ENCODE data around the gene PDE8A.
A peak's percentile ranks its signal among the peaks of the same experiment; 100 is the strongest.

The PDE8A gene, protein sequence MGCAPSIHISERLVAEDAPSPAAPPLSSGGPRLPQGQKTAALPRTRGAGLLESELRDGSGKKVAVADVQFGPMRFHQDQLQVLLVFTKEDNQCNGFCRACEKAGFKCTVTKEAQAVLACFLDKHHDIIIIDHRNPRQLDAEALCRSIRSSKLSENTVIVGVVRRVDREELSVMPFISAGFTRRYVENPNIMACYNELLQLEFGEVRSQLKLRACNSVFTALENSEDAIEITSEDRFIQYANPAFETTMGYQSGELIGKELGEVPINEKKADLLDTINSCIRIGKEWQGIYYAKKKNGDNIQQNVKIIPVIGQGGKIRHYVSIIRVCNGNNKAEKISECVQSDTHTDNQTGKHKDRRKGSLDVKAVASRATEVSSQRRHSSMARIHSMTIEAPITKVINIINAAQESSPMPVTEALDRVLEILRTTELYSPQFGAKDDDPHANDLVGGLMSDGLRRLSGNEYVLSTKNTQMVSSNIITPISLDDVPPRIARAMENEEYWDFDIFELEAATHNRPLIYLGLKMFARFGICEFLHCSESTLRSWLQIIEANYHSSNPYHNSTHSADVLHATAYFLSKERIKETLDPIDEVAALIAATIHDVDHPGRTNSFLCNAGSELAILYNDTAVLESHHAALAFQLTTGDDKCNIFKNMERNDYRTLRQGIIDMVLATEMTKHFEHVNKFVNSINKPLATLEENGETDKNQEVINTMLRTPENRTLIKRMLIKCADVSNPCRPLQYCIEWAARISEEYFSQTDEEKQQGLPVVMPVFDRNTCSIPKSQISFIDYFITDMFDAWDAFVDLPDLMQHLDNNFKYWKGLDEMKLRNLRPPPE

DNA sequence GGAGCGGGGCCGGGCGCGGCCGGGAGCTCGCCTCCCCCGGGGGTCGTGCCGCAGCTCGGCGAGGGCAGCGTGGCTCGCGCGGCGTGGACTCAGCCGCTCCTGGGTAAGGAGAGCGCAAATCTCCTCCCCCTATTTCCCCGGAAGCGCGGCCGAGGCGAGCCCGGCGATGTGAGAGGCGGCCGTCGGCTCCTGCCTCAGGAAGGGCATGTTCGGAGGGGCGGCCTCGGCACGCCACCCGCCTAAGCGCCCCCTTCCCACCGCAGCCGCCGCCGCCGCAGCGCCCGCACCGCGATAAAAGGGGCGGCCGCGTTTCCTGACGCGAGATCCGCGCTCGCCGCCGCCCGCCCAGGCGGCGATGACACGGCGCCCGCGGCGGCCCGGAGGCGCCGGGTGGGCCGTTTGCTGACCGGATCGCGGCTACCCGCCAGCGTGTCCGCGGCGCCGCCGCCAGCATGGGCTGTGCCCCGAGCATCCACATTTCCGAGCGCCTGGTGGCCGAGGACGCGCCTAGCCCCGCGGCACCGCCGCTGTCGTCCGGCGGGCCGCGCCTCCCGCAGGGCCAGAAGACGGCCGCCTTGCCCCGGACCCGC is at the start of gene PDE8A:
PDE8A (plus strand) TSS at position 146 of the 590 bp plus-strand sequence; CDS start at position 453, 307 bp downstream.
- DNase-seq (ENCODE audit: extremely low read depth in 1 of 2, low read depth in 1 of 2) = peak; percentile 7 to 33

DNA sequence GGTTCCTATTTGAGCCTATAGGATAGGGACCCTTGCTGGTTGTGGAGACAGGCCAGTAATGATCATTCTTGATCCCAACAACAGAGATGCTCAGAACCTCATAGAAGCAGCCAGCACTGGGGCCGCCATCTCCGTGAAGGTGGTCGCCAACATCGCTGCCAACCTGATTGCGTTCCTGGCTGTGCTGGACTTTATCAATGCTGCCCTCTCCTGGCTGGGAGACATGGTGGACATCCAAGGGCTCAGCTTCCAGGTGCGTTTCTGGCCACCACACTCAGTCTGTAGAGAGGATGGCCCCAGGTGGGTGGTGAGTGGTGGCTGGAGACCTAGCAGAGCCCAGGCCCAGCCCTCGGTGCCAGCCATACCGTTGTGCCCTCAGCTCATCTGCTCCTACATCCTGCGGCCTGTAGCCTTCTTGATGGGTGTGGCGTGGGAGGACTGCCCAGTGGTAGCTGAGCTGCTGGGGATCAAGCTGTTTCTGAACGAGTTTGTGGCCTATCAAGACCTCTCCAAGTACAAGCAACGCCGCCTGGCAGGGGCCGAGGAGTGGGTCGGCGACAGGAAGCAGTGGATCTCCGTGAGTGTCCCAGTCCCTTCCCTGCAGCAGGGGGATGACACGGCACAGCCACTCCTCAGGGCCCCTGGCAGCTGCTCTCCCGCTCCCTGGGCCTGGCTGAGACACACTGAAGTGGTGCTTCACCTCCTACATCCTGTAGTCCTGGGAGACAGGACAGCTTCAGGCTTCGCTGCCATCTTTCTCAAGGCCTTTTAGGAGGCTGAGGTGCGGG is 46.5 kb upstream of the PDE8A start:
- no peak for DNase-seq (ENCODE audit: extremely low read depth in 1 of 2, low read depth in 1 of 2)

DNA sequence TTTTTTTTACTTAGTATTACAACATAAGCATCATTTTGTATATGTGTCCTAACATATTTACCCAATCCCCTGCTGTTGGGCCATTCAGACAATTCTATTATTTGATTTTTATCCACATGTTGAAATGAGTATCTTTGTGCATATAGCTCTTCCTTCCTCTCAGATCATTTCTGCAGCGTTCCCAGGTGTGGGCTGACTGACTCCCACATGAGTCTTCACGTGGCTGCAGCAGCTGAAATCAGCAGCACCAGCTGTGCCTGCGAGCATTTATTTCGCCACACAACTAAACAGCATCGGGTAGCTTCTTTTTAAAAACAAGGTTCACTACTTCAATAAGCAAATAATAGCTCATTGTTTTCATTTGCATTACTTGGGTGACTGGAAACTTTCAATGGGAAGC is 44.5 kb upstream of the PDE8A start:
- DNase-seq (ENCODE audit: extremely low read depth in 1 of 2, low read depth in 1 of 2) = no peak

DNA sequence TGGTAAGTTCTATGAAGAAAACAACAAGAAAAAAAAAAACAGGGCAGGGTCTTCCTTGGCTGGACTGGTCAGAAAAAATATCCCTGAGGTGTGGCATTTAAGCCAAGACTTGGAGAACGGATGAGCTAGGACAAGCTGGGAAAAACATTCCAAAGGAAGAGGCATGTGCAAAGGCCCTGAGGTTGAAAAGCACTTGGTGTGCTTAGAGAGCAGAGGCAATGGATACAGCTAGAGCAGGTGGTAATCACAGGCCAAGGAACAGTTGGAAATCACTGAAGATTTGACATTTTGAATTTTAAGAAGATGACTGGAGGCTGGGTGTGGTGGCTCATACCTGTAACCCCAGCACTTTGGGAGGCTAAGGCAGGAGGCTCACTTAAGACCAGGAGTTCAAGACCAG is 42.9 kb upstream of the PDE8A start:
- DNase-seq (ENCODE audit: extremely low read depth in 1 of 2, low read depth in 1 of 2) = no peak

DNA sequence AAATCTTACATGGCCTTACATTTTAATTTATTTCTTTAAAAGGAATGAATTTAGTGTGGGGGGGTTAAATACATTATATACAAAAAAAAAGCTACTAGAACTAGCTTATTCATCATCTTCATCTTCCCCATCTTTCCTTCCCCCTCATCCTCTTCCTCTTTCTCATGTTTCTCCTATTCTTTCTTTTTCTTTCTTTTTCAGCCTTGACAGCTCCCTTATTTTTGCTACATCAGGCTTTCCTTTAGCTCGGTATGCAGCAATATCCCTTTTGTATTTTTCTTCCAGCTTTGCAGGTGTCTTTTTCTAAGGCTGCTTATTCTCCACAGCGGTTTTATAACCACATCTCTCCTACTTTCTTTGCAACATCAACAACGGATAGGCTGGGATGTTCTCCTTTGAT is 41.3 kb upstream of the PDE8A start:
- no peak for DNase-seq (ENCODE audit: extremely low read depth in 1 of 2, low read depth in 1 of 2)

DNA sequence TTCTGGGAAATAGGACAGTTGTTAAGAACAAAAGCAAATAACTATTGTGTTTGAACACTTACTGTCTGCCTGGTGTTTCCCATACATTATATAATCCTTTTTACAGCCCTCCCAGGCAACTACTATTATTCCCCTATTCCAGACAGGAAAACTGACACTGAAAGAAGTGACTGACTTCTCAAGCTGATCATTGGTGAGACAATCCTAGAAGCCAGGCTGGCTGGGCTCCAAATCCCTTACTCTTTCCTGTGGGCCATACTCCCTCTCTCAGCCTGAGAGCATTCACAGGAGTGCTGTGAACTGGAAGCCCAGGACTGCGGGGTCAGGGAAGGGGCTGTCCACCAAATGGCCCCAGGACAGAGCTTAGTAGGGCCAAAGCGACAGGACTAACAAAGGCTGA is 39.2 kb upstream of the PDE8A start:
- DNase-seq (ENCODE audit: extremely low read depth in 1 of 2, low read depth in 1 of 2) = no peak

DNA sequence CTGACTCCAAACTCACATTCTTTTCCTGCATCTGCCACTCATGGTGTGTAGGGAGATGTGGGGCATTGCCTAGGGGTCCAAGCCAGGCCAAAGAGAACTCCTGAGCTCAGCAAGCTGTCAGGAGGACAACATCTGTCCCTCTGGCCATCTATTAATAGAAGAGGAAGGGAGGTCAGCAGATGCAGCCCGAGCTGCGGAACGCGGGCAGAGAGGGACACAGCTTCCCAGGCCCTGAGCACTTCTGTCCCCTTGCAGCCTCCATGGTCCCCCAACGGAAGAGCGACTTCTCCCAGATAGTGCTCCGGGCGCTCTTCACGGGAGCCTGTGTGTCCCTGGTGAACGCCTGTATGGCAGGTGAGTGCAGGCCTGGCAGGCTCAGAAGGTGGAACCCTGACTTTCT is 37.3 kb upstream of the PDE8A start:
- DNase-seq (ENCODE audit: extremely low read depth in 1 of 2, low read depth in 1 of 2) = no peak

DNA sequence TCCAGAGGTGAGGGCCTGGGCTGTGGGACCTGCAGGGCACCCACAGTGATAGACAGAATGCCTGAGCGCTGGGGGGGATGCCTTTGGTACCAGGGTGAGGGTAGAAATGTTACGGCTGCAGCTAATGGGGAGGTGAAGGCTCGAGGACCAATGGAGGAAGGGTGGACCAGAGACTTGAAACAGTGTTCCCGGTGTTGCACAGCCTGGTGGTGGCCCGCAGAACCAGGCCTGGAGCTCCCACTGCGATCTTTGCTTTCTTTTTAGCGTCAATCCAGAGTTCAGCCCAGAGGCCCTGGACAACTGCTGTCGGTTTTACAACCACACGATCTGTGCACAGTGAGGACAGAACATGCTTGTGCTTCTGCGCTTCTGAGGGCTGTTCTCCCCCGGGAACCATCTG is 36.8 kb upstream of the PDE8A start:
- no peak for DNase-seq (ENCODE audit: extremely low read depth in 1 of 2, low read depth in 1 of 2)

DNA sequence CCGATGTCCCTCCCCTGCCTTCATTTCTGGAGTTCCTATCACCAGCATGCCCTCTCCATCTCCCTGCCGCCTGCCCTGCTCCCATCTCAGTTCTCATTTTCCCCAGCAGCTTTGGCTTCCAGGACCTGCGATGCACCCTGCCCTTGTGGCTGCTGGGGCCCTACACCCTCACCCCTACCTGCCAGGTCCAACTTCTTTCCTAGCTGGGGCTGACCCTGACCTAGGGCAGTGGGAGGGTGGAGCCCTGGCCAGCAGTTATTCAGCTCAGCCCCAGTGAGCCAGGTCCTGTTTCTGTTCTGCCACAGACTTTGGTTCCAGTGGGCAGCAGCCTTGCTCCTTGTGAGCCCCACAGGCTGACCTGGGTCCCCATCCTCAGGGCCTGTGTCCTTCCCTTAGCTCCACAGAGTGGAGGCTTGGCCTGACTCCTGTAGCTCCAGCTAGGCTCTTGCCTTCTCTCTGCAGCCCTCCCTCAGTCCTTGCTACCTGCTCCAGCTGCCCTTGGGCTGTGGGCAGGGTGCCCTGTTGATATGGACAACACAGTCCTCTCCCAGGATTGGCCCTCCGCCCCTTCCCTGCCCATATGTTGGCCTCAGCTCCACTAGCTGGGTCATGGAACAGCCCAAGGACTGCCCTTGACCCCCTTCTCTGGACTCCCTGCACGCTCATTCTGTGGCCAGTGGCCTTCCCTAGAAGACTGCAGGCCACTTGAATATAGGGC is 34.7 kb upstream of the PDE8A start:
- no peak for DNase-seq (ENCODE audit: extremely low read depth in 1 of 2, low read depth in 1 of 2)

DNA sequence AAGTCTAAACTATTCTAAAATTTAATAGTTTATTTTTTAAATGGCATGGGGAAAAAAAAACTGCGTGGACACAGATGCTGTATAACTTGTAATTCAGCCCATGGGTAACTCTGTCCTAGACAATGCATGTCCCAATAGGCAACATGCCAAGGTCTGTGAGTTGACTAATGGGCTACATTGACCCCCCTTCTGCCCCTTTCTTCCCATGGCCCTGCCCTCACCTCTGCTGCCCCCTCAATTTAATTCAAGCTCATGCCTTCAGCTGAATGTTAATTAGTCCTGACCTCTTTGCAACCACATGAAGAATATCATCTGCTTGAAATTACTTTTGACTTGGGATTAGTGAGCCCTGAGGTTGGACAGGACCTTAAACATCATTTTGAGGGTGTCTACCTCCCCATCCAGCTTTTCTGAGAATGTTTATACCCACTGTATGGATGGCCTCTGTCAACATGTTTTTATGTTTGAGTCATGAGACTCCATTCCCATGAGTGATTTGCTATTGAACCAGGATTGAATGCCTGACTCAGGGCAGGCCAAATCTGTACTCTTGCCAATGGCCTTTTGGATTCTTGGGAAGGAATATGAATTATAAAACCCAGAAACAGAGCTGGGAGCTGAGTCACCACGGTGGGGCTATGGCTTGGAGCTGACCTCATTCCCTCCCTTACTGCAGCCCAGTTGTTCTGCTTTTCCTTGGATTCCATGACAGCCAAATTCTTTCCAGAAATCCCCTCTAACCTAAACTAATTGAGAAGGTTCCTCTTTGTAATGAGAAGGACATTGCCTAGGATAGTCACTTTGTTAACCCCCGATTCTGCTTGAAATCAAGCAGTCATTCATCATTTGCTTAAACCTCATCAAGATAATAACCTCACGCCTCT is 33.5 kb upstream of the PDE8A start:
- DNase-seq (ENCODE audit: extremely low read depth in 1 of 2, low read depth in 1 of 2) = no peak

DNA sequence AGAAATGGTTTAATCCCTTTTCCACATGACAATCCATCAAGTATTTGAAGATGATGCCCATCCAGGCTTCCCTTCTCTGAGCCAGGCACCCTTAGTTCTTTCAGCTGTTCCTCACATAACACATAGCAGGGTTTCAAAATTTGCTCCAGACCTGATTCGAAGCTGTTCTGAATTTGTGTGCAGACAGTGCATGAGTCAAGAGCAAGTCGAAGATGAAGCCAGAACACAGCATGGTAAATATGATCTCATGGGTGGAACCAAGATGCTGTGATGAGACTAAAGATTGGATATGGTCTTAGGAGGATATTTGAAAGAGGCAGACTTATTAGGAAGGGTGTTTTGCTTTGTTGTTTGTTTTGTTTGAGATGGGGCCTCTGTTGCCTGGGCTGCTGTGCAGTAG is 32.6 kb upstream of the PDE8A start:
- no peak for DNase-seq (ENCODE audit: extremely low read depth in 1 of 2, low read depth in 1 of 2)

DNA sequence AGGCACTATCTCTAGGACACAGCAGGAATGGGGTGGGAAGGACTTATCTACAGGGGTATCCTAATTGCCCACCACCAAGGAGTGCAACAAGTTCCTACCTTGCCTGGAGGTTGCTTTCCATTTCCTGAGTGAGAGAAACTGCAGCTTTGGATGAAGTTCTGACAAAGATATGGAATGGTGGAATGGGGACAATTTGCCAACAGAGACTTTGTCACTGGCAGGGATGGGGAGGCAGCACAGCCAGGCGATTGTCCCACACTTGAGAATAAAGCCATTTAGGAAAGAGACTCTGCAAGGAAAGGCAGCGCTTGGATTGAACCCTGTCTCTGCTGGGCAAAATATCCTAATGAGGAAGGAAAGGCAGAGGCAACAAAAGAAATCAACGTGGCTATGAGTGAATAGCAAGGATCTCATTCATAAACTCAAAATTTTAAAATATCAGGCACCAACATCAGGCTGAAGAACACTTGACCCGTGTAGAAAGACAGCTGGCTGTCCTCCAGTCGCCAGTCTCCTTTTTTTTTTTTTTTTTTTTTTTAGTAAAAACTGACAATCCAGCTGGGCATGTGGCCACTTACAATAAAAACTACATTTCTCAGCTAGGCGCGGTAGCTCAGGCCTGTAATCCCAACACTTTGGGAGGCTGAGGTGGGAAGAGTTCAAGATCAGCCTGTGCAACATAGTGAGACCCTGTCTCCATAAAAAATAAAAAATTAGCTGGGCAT is 31.6 kb upstream of the PDE8A start:
- no peak for DNase-seq (ENCODE audit: extremely low read depth in 1 of 2, low read depth in 1 of 2)

DNA sequence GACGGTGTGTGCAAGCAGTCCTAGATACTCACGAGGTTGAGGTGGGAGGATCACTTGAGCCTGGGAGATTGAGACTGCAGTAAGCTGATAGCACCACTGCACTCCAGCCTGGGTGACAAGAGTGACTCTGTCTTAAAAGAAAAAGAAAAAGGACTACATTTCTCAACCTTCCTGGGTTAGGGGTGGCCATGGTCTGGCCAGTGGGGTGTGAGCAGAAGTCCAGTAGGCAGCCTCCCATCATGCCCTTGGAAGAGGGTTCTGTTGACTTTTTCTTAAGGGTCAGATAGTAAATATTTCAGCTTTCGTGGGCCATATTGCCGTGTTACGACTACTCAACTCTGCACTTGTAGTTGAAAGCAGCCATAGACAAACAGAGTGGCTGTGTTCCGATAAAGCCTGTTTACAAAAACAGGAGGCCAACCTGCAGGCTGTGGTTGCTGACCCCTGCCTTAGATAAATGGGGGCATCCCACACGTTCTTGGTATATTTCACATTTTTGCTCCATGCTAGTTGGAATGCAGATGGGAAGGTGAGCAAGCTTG is 31.0 kb upstream of the PDE8A start:
- no peak for DNase-seq (ENCODE audit: extremely low read depth in 1 of 2, low read depth in 1 of 2)

DNA sequence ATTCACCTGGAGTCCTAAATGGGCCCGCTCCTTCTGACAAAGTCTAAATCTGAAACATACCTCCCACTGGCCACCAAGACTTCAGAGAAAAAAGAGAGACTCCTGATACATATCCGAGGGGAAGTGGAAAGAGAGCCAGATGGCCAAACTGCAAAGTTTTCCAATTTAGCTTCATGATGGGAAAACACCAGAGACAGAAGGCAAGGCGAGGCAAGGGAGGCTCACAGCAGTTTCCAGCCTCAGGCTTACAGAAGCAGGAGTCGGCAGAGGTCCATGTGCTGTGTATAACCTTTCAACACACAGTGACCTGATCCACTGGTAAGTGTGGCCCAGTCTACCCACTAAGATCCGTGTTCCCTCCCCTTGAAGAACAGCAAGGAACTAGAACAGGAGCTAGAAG is 29.9 kb upstream of the PDE8A start:
- DNase-seq (ENCODE audit: extremely low read depth in 1 of 2, low read depth in 1 of 2) = no peak

DNA sequence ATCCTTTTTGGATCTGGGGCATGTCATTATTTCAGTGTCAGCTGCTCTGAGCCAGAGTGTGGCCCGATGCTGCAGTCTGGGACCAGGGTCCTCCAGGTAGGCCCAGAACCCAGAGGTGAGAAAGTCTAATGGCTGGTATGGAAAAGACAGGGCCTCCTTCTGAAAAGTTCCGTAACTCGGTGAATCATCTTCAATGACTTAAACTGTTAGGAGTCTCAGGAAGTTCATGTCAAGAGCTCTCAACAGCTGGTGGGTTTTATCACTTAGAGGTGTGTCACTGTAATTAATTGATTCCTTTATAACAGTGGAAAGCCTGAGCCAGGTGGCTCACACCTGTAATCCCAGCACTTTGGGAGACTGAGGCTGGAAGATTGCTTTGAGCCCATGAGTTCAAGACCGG is 28.5 kb upstream of the PDE8A start:
- no peak for DNase-seq (ENCODE audit: extremely low read depth in 1 of 2, low read depth in 1 of 2)

DNA sequence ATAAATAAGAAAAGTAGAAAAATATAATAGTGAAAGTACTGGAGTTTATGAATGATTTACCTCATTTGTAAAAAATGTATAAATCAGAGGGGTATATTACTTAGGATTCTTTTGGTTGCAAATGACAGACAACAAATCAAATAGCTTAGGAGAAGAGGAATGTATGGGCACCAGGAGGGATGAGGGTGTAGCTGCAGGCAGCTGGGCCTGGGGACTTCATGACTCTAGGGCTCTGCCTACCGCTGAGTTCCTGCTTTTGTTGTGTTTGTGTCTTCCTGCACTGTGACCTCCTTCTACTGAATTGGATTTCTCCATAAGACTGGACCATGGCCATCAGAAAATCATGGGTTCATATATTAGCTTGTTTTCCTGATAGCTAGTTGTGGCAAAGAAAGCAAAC is 27.9 kb upstream of the PDE8A start:
- no peak for DNase-seq (ENCODE audit: extremely low read depth in 1 of 2, low read depth in 1 of 2)

DNA sequence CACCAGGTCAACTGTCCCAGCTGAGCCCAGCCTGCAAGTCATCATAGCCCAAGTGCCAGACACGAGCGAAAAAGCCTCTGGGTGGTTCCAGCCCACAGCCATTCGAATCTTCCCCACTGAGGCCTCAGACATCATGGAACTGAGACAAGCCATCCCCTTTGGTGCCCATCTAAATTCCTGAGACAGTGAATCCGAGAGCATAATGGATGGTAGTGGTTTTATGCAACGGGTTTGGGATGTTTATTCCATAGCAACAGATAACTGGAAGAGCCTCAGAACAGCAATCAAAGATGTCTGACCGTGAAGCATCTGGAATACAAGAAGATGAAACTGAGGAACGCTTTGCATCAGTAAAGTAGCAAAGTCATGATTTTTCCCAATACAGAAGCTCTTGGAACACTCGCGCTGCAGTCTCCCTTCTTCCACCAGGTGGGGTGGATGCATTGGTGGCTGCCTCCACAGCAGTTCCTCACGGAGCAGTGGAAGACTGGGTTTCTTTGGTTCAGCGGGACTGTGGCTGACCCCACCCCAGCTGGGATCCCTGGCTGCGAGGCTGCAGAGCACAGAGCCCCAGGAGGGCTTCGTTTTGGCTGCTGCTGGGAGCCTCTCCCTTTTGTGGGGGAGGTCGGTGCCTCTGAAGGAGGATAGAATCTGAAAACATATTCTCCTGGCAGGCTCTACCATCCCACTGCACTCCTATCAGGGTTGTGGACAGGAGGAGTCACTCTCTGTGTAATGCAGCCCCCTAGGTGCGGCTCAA is 26.4 kb upstream of the PDE8A start:
- DNase-seq (ENCODE audit: extremely low read depth in 1 of 2, low read depth in 1 of 2) = peak; percentile 2 to 11

DNA sequence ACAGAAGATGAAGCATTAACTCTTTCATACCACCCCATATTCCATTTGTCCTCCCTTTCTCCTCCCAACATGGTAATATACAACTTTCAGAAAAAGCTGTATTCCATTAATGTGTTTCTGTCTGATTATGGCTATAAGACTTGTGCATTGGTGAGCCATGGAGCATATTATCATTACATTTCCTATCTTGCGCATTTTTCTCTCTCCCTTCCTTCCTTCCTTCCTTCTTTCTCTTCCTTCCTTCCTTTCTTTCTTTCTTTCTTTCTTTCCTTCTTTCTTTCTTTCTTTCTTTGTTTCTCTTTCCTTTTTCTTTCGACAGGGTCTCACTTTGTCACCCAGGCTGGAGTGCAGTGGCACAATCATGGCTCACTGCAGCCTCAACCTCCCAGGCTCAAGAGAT is 25.5 kb upstream of the PDE8A start:
- no peak for DNase-seq (ENCODE audit: extremely low read depth in 1 of 2, low read depth in 1 of 2)
